ENCODE measurements around the gene HSF2.

GRCh38 chr6:122401104-122401503, 1.7 kb downstream of the HSF2 start:
- TF ChIP-seq EZH2 (IDR thresholded peaks at IDR 0.05; ENCODE audit: borderline replicate concordance, insufficient read depth, low read depth, low read length, poor library complexity, severe bottlenecking) (no peak), CTCF (IDR thresholded peaks at IDR 0.05) (no peak)

Measured in B cell (primary cell).